Measurements from ENCODE around the gene ACP5. TPM values are rescaled to one million over a fixed set of nuclear protein-coding genes. Genes with fewer than 3 reads are reported as not detected.
"Not testable (repeated sequence)": the region's sequence is repeated elsewhere in the genome, so short reads cannot be mapped to it uniquely, and the experiment has no call there.

ACP5 gene
- total RNA-seq, 1 experiment from 2014 or later: not detected

- no peak for DNase-seq (ENCODE audit: extremely low read depth, low read depth)
These were observed 2.7 kb upstream of the ACP5 start for GRCh38 chr19:11580116-11580515.

GRCh38 chr19:11578258-11579142 is 1.1 kb upstream of the ACP5 start:
- no peak for DNase-seq (ENCODE audit: extremely low read depth, low read depth)

GRCh38 chr19:11576227-11576626 is 1.2 kb downstream of the ACP5 start:
- DNase-seq (ENCODE audit: extremely low read depth, low read depth): no peak

- DNase-seq (ENCODE audit: extremely low read depth, low read depth): no peak
These were observed 2.8 kb downstream of the ACP5 start for GRCh38 chr19:11574689-11575088.

- not testable (repeated sequence) for DNase-seq (ENCODE audit: extremely low read depth, low read depth)
These were observed 3.7 kb downstream of the ACP5 start for GRCh38 chr19:11573763-11574162.

GRCh38 chr19:11573354-11573753 is 4.1 kb downstream of the ACP5 start:
- not testable (repeated sequence) for DNase-seq (ENCODE audit: extremely low read depth, low read depth)

- DNase-seq (ENCODE audit: extremely low read depth, low read depth): no peak
These were observed 7.4 kb downstream of the ACP5 start for GRCh38 chr19:11570039-11570462.

GRCh38 chr19:11566164-11566563 is 11.3 kb downstream of the ACP5 start:
- DNase-seq (ENCODE audit: extremely low read depth, low read depth): no peak

GRCh38 chr19:11565649-11565980 is 11.8 kb downstream of the ACP5 start:
- not testable (repeated sequence) for DNase-seq (ENCODE audit: extremely low read depth, low read depth)

- DNase-seq (ENCODE audit: extremely low read depth, low read depth): not testable (repeated sequence)
These were observed 13.2 kb downstream of the ACP5 start for GRCh38 chr19:11564082-11564807.

- DNase-seq (ENCODE audit: extremely low read depth, low read depth): no peak
These were observed 13.9 kb downstream of the ACP5 start for GRCh38 chr19:11563532-11563931.

GRCh38 chr19:11560404-11561051 is 16.9 kb downstream of the ACP5 start:
- DNase-seq (ENCODE audit: extremely low read depth, low read depth): peak; percentile 49

- peak; percentile 95 for DNase-seq (ENCODE audit: extremely low read depth, low read depth)
These were observed 18.3 kb downstream of the ACP5 start, which contains the start of gene ELOF1 for GRCh38 chr19:11558881-11559828. Gene ELOF1 (minus strand): TSS chr19:11559230. CDS start chr19:11554347, 4,883 bp downstream.

- DNase-seq (ENCODE audit: extremely low read depth, low read depth): no peak
These were observed 20.6 kb downstream of the ACP5 start for GRCh38 chr19:11556634-11557420.

- DNase-seq (ENCODE audit: extremely low read depth, low read depth): no peak
These were observed 22.2 kb downstream of the ACP5 start for GRCh38 chr19:11555246-11555645.

- DNase-seq (ENCODE audit: extremely low read depth, low read depth): no peak
These were observed 23.3 kb downstream of the ACP5 start for GRCh38 chr19:11554160-11554559.

- no peak for DNase-seq (ENCODE audit: extremely low read depth, low read depth)
These were observed 24.6 kb downstream of the ACP5 start for GRCh38 chr19:11552666-11553372.

- DNase-seq (ENCODE audit: extremely low read depth, low read depth): no peak
These were observed 25.7 kb downstream of the ACP5 start for GRCh38 chr19:11551603-11552235.
